ENCODE data around the gene SYTL3.

GRCh38 chr6:158660333-158660754 lies 10.5 kb downstream of the SYTL3 start:
- TF ChIP-seq CTCF (IDR thresholded peaks at IDR 0.05) (peak in 8 of 12 donors; percentile 18 to 51 (median 33)), POLR2A (IDR thresholded peaks at IDR 0.05) (no peak)
